HT-29 (cell line): ENCODE results near the gene MTM1. TPM values are rescaled to one million over a fixed set of nuclear protein-coding genes. Genes with fewer than 3 reads are reported as not detected.

Experiments
- DNase-seq: peaks from one replicate; pipeline ENCODE4 v3.0.0-alpha.2; 2015; ENCODE audit warnings: low spot score
- total RNA-seq: library from RNA; depleted of rRNA; stranded (reverse); fragments of >200 nt; shearing (Covaris generic); gene quantifications from 2 replicates; pipeline ENCODE4 v1.2.3, GENCODE V29; 2014

Gene MTM1
- total RNA-seq, 1 experiment from 2014 or later = 11.9 TPM

- no peak for DNase-seq
These were observed 34.3 kb downstream of the MTM1 start for GRCh38 chrX:150602743-150603142.

- no peak for DNase-seq
These were observed 37.2 kb downstream of the MTM1 start for GRCh38 chrX:150605603-150606002.

GRCh38 chrX:150607201-150607600, 38.8 kb downstream of the MTM1 start:
- DNase-seq = no peak

GRCh38 chrX:150610043-150610442, 41.6 kb downstream of the MTM1 start:
- DNase-seq = no peak

GRCh38 chrX:150610446-150610845, 42.0 kb downstream of the MTM1 start:
- DNase-seq = no peak

GRCh38 chrX:150615356-150615755, 46.9 kb downstream of the MTM1 start:
- DNase-seq = no peak

GRCh38 chrX:150616179-150616862, 47.9 kb downstream of the MTM1 start:
- DNase-seq = no peak

GRCh38 chrX:150616863-150617198, 48.4 kb downstream of the MTM1 start:
- DNase-seq = no peak

GRCh38 chrX:150621652-150622051, 53.2 kb downstream of the MTM1 start:
- DNase-seq = no peak

GRCh38 chrX:150623583-150623982, 55.2 kb downstream of the MTM1 start:
- no peak for DNase-seq

GRCh38 chrX:150625097-150625496, 56.7 kb downstream of the MTM1 start:
- DNase-seq = no peak

GRCh38 chrX:150625875-150626274, 57.5 kb downstream of the MTM1 start:
- DNase-seq = no peak

- DNase-seq = no peak
These were observed 59.5 kb downstream of the MTM1 start for GRCh38 chrX:150627957-150628356.

- DNase-seq = no peak
These were observed 67.5 kb downstream of the MTM1 start for GRCh38 chrX:150635952-150636351.

GRCh38 chrX:150642423-150642822, 74.0 kb downstream of the MTM1 start:
- DNase-seq = no peak

GRCh38 chrX:150643271-150643670, 74.8 kb downstream of the MTM1 start:
- DNase-seq = peak; percentile 27

- no peak for DNase-seq
These were observed 75.5 kb downstream of the MTM1 start for GRCh38 chrX:150643958-150644357.

GRCh38 chrX:150644422-150644821, 76.0 kb downstream of the MTM1 start:
- DNase-seq = no peak

GRCh38 chrX:150647331-150647730, 78.9 kb downstream of the MTM1 start:
- DNase-seq = no peak

- DNase-seq = no peak
These were observed 80.0 kb downstream of the MTM1 start for GRCh38 chrX:150648296-150648940.

- no peak for DNase-seq
These were observed 80.9 kb downstream of the MTM1 start for GRCh38 chrX:150649096-150649870.

- DNase-seq = no peak
These were observed 83.5 kb downstream of the MTM1 start for GRCh38 chrX:150651906-150652305.

GRCh38 chrX:150655788-150656187, 87.4 kb downstream of the MTM1 start:
- DNase-seq = no peak
